Endothelial cell of umbilical vein (primary cell): ENCODE measurements around the gene SPSB2.

Source experiments
- EZH2 ChIP-seq: IDR thresholded peaks from 2 replicates; pipeline ENCODE4 v1.6.1; 2012; ENCODE audit warnings: borderline replicate concordance, low read depth, mild to moderate bottlenecking, moderate library complexity, low read length, inconsistent platforms; ENCODE audit not compliant: severe bottlenecking
- GATA2 ChIP-seq: IDR thresholded peaks from 2 replicates; pipeline ENCODE4 v1.7.0; 2011; ENCODE audit warnings: low read depth, mild to moderate bottlenecking, moderate library complexity, mixed read lengths, low read length; ENCODE audit not compliant: insufficient read length, insufficient read depth
- MAX ChIP-seq: IDR thresholded peaks from 2 replicates; pipeline ENCODE4 v1.6.1; 2011; ENCODE audit not compliant: insufficient read depth, insufficient read length
- MYC ChIP-seq: IDR thresholded peaks from one replicate; pipeline ENCODE4 v1.6.1; 2011; ENCODE audit warnings: mild to moderate bottlenecking, low read depth, low read length
- POLR2A ChIP-seq: IDR thresholded peaks from 2 replicates; pipeline ENCODE4 v1.6.1; 2012; ENCODE audit warnings: low read depth, mild to moderate bottlenecking, control low read depth, low read length
- POLR2AphosphoS5 ChIP-seq: IDR thresholded peaks from 2 replicates; pipeline ENCODE4 v1.6.1; 2012; ENCODE audit warnings: low read depth, mild to moderate bottlenecking, control low read depth, low read length, moderate library complexity; ENCODE audit not compliant: insufficient read depth
- TF ChIP-seq, protein P1 (sequence below), 2 donors: IDR thresholded peaks; 1 replicate in 1 of 2; 2 replicates in 1 of 2; pipeline ENCODE4 v1.5.1; 2011; ENCODE audit warnings: low read length in 2 of 2, mild to moderate bottlenecking in 2 of 2, moderate library complexity in 2 of 2, control low read depth in 1 of 2, inconsistent platforms in 1 of 2, low read depth in 1 of 2; ENCODE audit not compliant: insufficient read depth in 1 of 2; ENCODE audit errors: extremely low read depth in 1 of 2

DNA sequence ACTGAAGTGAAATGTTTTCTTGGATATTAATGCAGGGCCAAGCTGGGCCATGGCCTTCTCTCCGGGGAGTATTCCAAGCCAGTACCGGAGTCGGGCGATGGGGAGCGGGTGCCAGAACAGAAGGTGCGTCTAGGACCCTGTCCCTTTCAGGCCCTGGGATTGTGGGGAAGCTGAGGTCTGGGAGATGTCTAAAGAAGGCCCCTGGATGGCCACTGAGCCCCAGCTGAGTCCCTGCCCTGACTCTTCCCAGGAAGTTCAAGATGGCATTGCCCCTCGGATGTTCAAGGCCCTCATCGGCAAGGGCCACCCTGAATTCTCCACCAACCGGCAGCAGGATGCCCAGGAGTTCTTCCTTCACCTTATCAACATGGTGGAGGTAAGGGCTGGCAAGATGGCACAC lies 13.0 kb downstream of the SPSB2 start:
- TF ChIP-seq, protein P1, sequence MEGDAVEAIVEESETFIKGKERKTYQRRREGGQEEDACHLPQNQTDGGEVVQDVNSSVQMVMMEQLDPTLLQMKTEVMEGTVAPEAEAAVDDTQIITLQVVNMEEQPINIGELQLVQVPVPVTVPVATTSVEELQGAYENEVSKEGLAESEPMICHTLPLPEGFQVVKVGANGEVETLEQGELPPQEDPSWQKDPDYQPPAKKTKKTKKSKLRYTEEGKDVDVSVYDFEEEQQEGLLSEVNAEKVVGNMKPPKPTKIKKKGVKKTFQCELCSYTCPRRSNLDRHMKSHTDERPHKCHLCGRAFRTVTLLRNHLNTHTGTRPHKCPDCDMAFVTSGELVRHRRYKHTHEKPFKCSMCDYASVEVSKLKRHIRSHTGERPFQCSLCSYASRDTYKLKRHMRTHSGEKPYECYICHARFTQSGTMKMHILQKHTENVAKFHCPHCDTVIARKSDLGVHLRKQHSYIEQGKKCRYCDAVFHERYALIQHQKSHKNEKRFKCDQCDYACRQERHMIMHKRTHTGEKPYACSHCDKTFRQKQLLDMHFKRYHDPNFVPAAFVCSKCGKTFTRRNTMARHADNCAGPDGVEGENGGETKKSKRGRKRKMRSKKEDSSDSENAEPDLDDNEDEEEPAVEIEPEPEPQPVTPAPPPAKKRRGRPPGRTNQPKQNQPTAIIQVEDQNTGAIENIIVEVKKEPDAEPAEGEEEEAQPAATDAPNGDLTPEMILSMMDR (IDR thresholded peaks at IDR 0.05; ENCODE audit: extremely low read depth in 1 of 2, insufficient read depth in 1 of 2, low read depth in 1 of 2, low read length in 2 of 2) = no peak
- no peak for TF ChIP-seq POLR2A
- TF ChIP-seq POLR2AphosphoS5 = no peak
- no peak for TF ChIP-seq EZH2
- TF ChIP-seq GATA2 = no peak
- TF ChIP-seq MYC = no peak
- TF ChIP-seq MAX = no peak
